IPS-18a (cell line): ENCODE measurements around the gene OXCT2.

ENCODE experiments used
- H3K27ac ChIP-seq: one replicate; pipeline ENCODE4 v1.5.1; 2013; ENCODE audit warnings: low read length
- H3K27me3 ChIP-seq: one replicate; pipeline ENCODE4 v1.6.1; 2013; ENCODE audit warnings: mild to moderate bottlenecking, low read length; ENCODE audit not compliant: control insufficient read depth, insufficient read depth
- H3K36me3 ChIP-seq: one replicate; pipeline ENCODE4 v1.6.1; 2013; ENCODE audit warnings: low read depth, low read length; ENCODE audit not compliant: control insufficient read depth
- H3K4me1 ChIP-seq: one replicate; pipeline ENCODE4 v1.6.1; 2013; ENCODE audit warnings: low read depth, low read length; ENCODE audit not compliant: control insufficient read depth
- H3K4me3 ChIP-seq: one replicate; pipeline ENCODE4 v1.5.1; 2013; ENCODE audit warnings: low read length
- H3K9ac ChIP-seq: one replicate; pipeline ENCODE4 v1.6.1; 2013; ENCODE audit warnings: mild to moderate bottlenecking, low read length, moderate library complexity
- H3K9me3 ChIP-seq: one replicate; pipeline ENCODE4 v1.6.1; 2013; ENCODE audit warnings: low read depth, low read length; ENCODE audit not compliant: control insufficient read depth

OXCT2 gene

DNA sequence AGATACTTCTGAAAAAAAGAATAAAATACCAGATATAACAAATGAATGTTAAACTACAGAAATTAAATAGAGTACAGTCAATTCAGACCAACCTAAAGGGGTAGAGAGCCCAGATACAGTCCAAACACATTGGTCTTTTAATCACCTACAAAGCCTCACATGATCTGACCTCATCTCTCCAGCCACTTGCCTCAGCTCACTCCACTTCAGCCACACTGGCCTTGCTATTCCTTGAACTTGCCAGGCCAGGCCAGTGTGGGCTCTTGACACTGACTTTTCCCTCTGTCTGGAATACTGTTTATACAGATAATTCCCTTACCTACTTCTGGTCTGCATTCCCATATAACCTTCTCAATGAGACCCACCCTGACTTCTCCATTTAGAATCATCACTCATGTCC is 49.5 kb downstream of the OXCT2 start:
- Histone ChIP-seq H3K27ac (no peak overlapping the region), H3K36me3 (no peaks in the 10 kb centered on the region), H3K9ac (no peak overlapping the region), H3K4me3 (no peak overlapping the region), H3K27me3 (peaks cover 93% of the 10 kb centered on the region), H3K9me3 (no peaks in the 10 kb centered on the region), H3K4me1 (no peaks in the 10 kb centered on the region)

DNA sequence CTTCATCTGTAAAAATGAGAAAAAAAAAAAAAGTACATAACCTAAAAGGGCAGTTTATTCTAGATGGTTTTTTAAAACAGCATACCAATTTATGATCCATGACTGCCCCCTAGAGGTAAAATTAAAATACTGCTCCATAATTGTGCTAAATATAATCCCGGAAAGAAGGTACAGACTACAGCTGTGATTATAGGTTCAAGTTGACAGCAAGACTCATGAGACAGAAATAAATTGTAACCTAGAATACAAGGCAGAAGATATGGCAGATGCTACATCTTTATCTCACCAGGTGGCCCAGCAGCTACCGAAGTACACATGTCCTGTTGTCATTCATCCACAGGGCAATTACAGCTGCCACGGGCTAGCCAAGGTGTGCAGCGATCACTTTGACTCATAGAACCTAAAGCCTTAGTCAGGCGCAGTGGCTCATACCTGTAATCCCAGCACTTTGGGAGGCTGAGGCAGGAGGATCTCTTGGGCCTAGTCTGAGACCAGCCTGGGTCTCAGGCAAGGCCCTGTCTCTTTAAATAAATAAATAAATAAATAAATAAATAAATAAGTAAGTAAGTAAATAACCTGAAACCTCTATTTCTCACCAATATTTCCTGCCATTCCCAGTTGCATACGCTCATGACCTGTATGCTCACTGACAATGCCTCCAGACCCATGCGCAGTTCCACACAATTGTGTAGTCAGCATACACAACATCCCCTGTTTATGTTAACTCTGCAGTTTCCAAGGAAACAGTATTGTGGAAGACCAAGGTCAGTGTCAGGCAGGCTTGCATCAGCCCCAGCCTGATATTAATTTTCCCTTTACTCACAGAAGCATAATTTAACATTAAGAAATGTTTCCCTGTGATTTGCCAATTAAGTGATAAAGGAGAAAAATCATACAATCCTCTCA is 50.8 kb downstream of the OXCT2 start:
- H3K4me1 ChIP-seq = no peaks in the 10 kb centered on the region
- peaks cover 94% of the 10 kb centered on the region for H3K27me3 ChIP-seq
- no peak overlapping the region for H3K9ac ChIP-seq
- no peak overlapping the region for H3K27ac ChIP-seq
- no peaks in the 10 kb centered on the region for H3K9me3 ChIP-seq
- no peak overlapping the region for H3K4me3 ChIP-seq
- no peaks in the 10 kb centered on the region for H3K36me3 ChIP-seq
